ENCODE measurements around the gene NDOR1.
A peak's percentile ranks its signal among the peaks of the same experiment; 100 is the strongest.

Gene NDOR1

DNA sequence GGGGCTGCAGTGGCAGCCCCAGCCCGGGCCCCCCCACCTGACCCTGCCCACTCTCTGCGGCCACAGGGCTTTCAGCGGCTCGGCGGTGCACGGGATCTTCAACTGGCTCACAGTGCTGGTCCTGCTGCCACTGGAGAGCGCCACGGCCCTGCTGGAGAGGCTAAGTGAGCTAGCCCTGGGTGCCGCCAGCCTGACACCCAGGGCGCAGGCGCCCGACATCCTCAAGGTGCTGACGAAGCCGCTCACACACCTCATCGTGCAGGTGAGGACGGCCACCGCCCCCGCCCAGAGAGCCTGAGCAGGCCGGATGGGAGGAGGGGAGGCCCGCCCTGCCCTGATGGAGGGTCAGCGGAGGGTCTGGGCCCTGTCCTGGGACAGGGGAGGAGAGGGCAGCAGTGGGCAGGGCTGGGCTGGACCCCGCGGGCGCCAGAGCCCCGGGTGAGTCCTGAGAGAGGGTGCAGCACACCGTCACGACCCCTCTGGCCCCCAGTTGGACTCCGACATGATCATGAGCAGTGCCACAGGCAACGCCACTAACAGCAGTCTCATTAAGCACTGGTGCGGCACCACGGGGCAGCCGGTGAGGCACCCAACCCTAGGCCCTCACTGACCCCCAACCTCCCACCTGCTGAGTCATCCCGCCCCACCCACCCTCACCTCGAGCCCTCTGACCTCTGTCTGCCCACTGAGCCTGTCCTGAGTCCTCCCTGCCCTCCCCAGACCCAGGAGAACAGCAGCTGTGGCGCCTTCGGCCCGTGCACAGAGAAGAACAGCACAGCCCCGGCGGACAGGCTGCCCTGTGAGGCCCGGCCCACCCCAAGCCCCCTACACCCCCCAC is 27.9 kb downstream of the NDOR1 start:
- Histone ChIP-seq H2AFZ (ENCODE audit: low read depth, low read length) (no peak overlapping the region), H3K27ac (ENCODE audit: low read length) (no peak overlapping the region), H3K79me2 (ENCODE audit: low read length) (peaks cover 8% of the 10 kb centered on the region), H3K9ac (ENCODE audit: low read length) (no peak overlapping the region), H3K4me1 (ENCODE audit: low read length) (peaks cover 41% of the 10 kb centered on the region), H4K20me1 (ENCODE audit: insufficient read depth, low read length) (no peaks in the 10 kb centered on the region), H3K4me2 (ENCODE audit: low read length) (no peak overlapping the region), H3K4me3 (ENCODE audit: low read length) (no peak overlapping the region), H3K27me3 (ENCODE audit: low read depth, low read length) (0 out of 2 replicates have a peak, but pooled peaks cover 2% of the 10 kb centered on the region), H3K9me3 (ENCODE audit: insufficient read depth, low read length) (no peaks in the 10 kb centered on the region), H3K36me3 (replicated peaks; ENCODE audit: low read depth, low read length) (no peaks in the 10 kb centered on the region)
- no peak for TF ChIP-seq EZH2phosphoT487 (IDR thresholded peaks at IDR 0.05; ENCODE audit: low read depth)
- TF ChIP-seq, protein P1, sequence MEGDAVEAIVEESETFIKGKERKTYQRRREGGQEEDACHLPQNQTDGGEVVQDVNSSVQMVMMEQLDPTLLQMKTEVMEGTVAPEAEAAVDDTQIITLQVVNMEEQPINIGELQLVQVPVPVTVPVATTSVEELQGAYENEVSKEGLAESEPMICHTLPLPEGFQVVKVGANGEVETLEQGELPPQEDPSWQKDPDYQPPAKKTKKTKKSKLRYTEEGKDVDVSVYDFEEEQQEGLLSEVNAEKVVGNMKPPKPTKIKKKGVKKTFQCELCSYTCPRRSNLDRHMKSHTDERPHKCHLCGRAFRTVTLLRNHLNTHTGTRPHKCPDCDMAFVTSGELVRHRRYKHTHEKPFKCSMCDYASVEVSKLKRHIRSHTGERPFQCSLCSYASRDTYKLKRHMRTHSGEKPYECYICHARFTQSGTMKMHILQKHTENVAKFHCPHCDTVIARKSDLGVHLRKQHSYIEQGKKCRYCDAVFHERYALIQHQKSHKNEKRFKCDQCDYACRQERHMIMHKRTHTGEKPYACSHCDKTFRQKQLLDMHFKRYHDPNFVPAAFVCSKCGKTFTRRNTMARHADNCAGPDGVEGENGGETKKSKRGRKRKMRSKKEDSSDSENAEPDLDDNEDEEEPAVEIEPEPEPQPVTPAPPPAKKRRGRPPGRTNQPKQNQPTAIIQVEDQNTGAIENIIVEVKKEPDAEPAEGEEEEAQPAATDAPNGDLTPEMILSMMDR (IDR thresholded peaks at IDR 0.05; ENCODE audit: low read depth, low read length), result no peak

DNA sequence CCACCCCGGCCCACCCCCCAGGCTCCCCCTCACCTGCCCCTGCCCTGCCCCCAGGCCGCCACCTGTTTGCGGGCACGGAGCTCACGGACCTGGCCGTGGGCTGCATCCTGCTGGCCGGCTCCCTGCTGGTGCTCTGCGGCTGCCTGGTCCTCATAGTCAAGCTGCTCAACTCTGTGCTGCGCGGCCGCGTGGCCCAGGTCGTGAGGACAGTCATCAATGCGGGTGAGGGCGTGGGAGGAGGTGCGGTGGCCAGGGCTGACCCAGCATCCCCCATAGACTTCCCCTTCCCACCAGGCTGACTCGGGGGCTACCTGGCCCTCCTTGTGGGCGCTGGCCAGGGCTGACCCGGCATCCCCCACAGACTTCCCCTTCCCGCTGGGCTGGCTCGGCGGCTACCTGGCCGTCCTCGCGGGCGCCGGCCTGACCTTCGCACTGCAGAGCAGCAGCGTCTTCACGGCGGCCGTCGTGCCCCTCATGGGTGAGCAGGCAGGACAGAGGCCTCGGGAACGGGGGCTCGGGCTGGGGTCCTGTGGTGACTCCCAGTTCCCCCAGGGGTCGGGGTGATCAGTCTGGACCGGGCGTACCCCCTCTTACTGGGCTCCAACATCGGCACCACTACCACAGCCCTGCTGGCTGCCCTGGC is 28.7 kb downstream of the NDOR1 start:
- Histone ChIP-seq H3K4me1 (ENCODE audit: low read length) (peaks cover 42% of the 10 kb centered on the region), H3K9ac (ENCODE audit: low read length) (peak overlapping the region; percentile 63; the same call in 1 of the 2 replicates), H3K79me2 (ENCODE audit: low read length) (peaks cover 16% of the 10 kb centered on the region), H3K4me2 (ENCODE audit: low read length) (peak overlapping the region; percentile 96), H3K27me3 (ENCODE audit: low read depth, low read length) (0 out of 2 replicates have a peak, but pooled peaks cover 2% of the 10 kb centered on the region), H3K36me3 (replicated peaks; ENCODE audit: low read depth, low read length) (no peaks in the 10 kb centered on the region), H3K9me3 (ENCODE audit: insufficient read depth, low read length) (no peaks in the 10 kb centered on the region), H2AFZ (ENCODE audit: low read depth, low read length) (no peak overlapping the region), H3K4me3 (ENCODE audit: low read length) (peak overlapping the region; percentile 82), H3K27ac (ENCODE audit: low read length) (no peak overlapping the region), H4K20me1 (ENCODE audit: insufficient read depth, low read length) (no peaks in the 10 kb centered on the region)
- TF ChIP-seq EZH2phosphoT487 (IDR thresholded peaks at IDR 0.05; ENCODE audit: low read depth), result no peak
- TF ChIP-seq, protein P1 (IDR thresholded peaks at IDR 0.05; ENCODE audit: low read depth, low read length), result no peak

DNA sequence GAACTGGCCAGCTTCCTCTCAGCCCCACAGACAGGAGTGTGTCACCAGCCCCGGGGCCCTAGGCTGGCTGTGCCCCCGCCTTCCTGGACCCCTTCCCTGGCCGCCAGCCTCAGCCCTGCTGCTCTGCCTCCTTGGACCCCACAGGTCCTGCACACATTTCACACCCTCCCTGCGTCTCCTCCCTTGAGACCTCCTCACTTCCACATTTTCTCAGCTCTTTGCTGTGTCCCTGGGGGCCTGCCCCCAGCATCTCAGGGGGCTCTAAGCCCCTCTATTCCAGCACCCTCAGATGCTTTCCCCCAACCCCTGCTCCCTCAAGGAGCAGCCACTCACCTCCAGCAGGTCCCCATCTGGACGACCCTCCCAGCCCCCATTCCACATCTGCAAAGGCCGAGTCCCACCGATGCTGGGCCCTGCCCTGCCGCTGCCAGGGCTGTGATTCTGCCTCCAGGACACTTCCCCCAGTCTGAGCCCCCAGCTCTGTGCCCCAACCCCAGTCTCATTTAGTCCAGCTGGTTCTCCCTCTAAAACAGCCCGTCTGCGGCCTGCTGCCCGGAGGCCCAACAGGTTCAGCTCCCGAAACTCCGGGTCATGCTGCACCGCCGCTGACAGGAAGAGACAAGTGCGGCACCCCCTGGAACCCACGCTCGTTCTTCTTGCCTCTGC is 29.4 kb downstream of the NDOR1 start:
- H3K27me3 ChIP-seq (ENCODE audit: low read depth, low read length), result 0 out of 2 replicates have a peak, but pooled peaks cover 2% of the 10 kb centered on the region
- H3K4me3 ChIP-seq (ENCODE audit: low read length), result peak overlapping the region; percentile 82
- no peaks in the 10 kb centered on the region for H3K36me3 ChIP-seq (replicated peaks; ENCODE audit: low read depth, low read length)
- no peak overlapping the region for H2AFZ ChIP-seq (ENCODE audit: low read depth, low read length)
- peaks cover 24% of the 10 kb centered on the region for H3K79me2 ChIP-seq (ENCODE audit: low read length)
- H3K4me1 ChIP-seq (ENCODE audit: low read length), result peaks cover 42% of the 10 kb centered on the region
- H3K9ac ChIP-seq (ENCODE audit: low read length), result peak overlapping the region; percentile 63
- no peaks in the 10 kb centered on the region for H4K20me1 ChIP-seq (ENCODE audit: insufficient read depth, low read length)
- no peak for TF ChIP-seq EZH2phosphoT487 (IDR thresholded peaks at IDR 0.05; ENCODE audit: low read depth)
- TF ChIP-seq, protein P1 (IDR thresholded peaks at IDR 0.05; ENCODE audit: low read depth, low read length), result no peak
- no peaks in the 10 kb centered on the region for H3K9me3 ChIP-seq (ENCODE audit: insufficient read depth, low read length)
- H3K27ac ChIP-seq (ENCODE audit: low read length), result peak overlapping the region; percentile 34
- peak overlapping the region; percentile 96 for H3K4me2 ChIP-seq (ENCODE audit: low read length)
